K562 (cell line): ENCODE results near the gene MAST1. TPM values are rescaled to one million over a fixed set of nuclear protein-coding genes. Genes with fewer than 3 reads are reported as not detected.

Source experiments
- BHLHE40 ChIP-seq: IDR thresholded peaks from 2 replicates; pipeline ENCODE4 v1.6.1; 2011; ENCODE audit warnings: low read length, improper control_type of control experiment
- CLOCK ChIP-seq: fragments of 250-450 bp; sonication (Bioruptor Pico); IDR thresholded peaks from 2 replicates; pipeline ENCODE4 v1.4.0; 2020; ENCODE audit warnings: mild to moderate bottlenecking, moderate library complexity, borderline replicate concordance
- FOXK1 ChIP-seq: sonication (generic); formaldehyde crosslinking; IDR thresholded peaks from 2 replicates; pipeline ENCODE4 v1.8.0; 2022; ENCODE audit warnings: missing genetic modification reagents, mild to moderate bottlenecking, borderline replicate concordance
- HDAC6 ChIP-seq: IDR thresholded peaks from 2 replicates; pipeline ENCODE4 v1.6.1; 2012; ENCODE audit warnings: low read depth, mild to moderate bottlenecking, control low read depth, inconsistent platforms, low read length, moderate library complexity
- HLTF ChIP-seq: fragments of 450-650 bp; IDR thresholded peaks from 2 replicates; pipeline ENCODE4 v1.6.1; 2016
- MYNN ChIP-seq, 2 experiments: sonication (generic); formaldehyde crosslinking in 1 of 2; IDR thresholded peaks; 2 replicates each; pipeline versions ENCODE4 v1.5.0 to v1.6.1; 2016 to 2020; ENCODE audit warnings: antibody characterized with exemption in 1 of 2, missing genetic modification reagents in 1 of 2
- NFRKB ChIP-seq: fragments of 450-650 bp; IDR thresholded peaks from 2 replicates; pipeline ENCODE4 v1.6.1; 2016; ENCODE audit warnings: low read depth
- PCBP2 ChIP-seq: fragments of 200-400 bp; formaldehyde crosslinking; IDR thresholded peaks from 2 replicates; pipeline ENCODE4 v1.6.1; 2018; ENCODE audit warnings: low read length, low read depth, mild to moderate bottlenecking, moderate library complexity; ENCODE audit not compliant: poor library complexity, severe bottlenecking
- SP1 ChIP-seq: sonication (generic); formaldehyde crosslinking; IDR thresholded peaks from 2 replicates; pipeline ENCODE4 v1.8.1; 2022; ENCODE audit warnings: mild to moderate bottlenecking, missing genetic modification reagents
- SRF ChIP-seq, 2 experiments: fragments of 250-450, 450-650 bp in 1 of 2; sonication (Bioruptor Pico) in 1 of 2; sonication (generic) in 1 of 2; formaldehyde crosslinking; IDR thresholded peaks; 2 replicates each; pipeline versions ENCODE4 v1.5.0 to v1.5.1; 2020 to 2022; ENCODE audit warnings: mild to moderate bottlenecking in 1 of 2, missing genetic modification reagents in 1 of 2
- TAF9B ChIP-seq: fragments of 450-650 bp; IDR thresholded peaks from 2 replicates; pipeline ENCODE4 v1.6.1; 2018; ENCODE audit warnings: mild to moderate bottlenecking; ENCODE audit not compliant: partially characterized antibody
- TSHZ1 ChIP-seq: fragments of 250-450 bp; sonication (Bioruptor Pico); IDR thresholded peaks from 2 replicates; pipeline ENCODE4 v1.4.0; 2020; ENCODE audit warnings: mild to moderate bottlenecking, moderate library complexity
- USF2 ChIP-seq: sonication (generic); formaldehyde crosslinking; IDR thresholded peaks from 2 replicates; pipeline ENCODE4 v1.5.0; 2020; ENCODE audit warnings: missing genetic modification reagents
- ZBTB1 ChIP-seq: sonication (generic); formaldehyde crosslinking; IDR thresholded peaks from 2 replicates; pipeline ENCODE4 v1.8.1; 2023; ENCODE audit warnings: missing genetic modification reagents, low read depth, mild to moderate bottlenecking, borderline replicate concordance
- ZBTB33 ChIP-seq: sonication (generic); formaldehyde crosslinking; IDR thresholded peaks from 2 replicates; pipeline ENCODE4 v1.8.1; 2023; ENCODE audit warnings: mild to moderate bottlenecking, missing genetic modification reagents
- ZNF224 ChIP-seq: sonication (generic); formaldehyde crosslinking; IDR thresholded peaks from 2 replicates; pipeline ENCODE4 v1.8.0; 2022; ENCODE audit warnings: mild to moderate bottlenecking, missing genetic modification reagents
- ZNF780A ChIP-seq: fragments of 250-450 bp; sonication (Bioruptor Pico); IDR thresholded peaks from 2 replicates; pipeline ENCODE4 v1.5.0; 2021; ENCODE audit warnings: mild to moderate bottlenecking
- polyA plus RNA-seq, 8 experiments: library from polyadenylated mRNA; depleted of rRNA in 4 of 8; stranded (reverse) in 5 of 8; unstranded in 3 of 8; fragments of >200 nt; fragmentation: Nextera tagmentation in 2 of 8; fragmentation: Illumina TruSeq in 1 of 8; extraction: Ambion mirVana in 2 of 8; extraction: Trizol in 1 of 8; gene quantifications; 2 replicates each; pipeline versions ENCODE4 v1.2.1 to v1.2.3, GENCODE V29; 2011 to 2014; ENCODE audit warnings: inconsistent platforms in 1 of 8, missing spikeins in 1 of 8
- total RNA-seq, 7 experiments: library from RNA; depleted of rRNA in 6 of 7; stranded (reverse); fragments of >200 nt in 6 of 7; fragmentation: Illumina TruSeq in 2 of 7; extraction: Trizol in 2 of 7; gene quantifications; 2 replicates each; pipeline versions ENCODE4 v1.2.1 to v1.2.3, GENCODE V29; 2011 to 2021; ENCODE audit warnings: low replicate concordance in 1 of 7

The MAST1 gene
- total and polyA plus RNA-seq, 9 of the 15 experiments (the other 6 are each of a cell fraction or from before 2014, with no cell fraction given), result 0.48 to 10.3 (median 3.9) TPM

- TF ChIP-seq ZBTB1 (0 out of 2 replicates have a peak, but pooled peaks have one; percentile 22), BHLHE40 (peak; percentile 95), FOXK1 (no peak), TSHZ1 (CRISPR knock-in tag) (no peak), ZNF224 (CRISPR knock-in tag) (no peak), NFRKB (0 out of 2 replicates have a peak, but pooled peaks have one; percentile 78), SRF (CRISPR knock-in tag; IDR thresholded peaks at IDR 0.05) (no peak; a peak in 1 of 4 replicates), ZNF780A (no peak), SP1 (CRISPR knock-in tag) (0 out of 2 replicates have a peak, but pooled peaks have one; percentile 48), ZBTB33 (CRISPR knock-in tag) (no peak), HLTF (no peak), USF2 (CRISPR knock-in tag) (no peak), HDAC6 (no peak), MYNN (IDR thresholded peaks at IDR 0.05) (peak; percentile 45; the same call in 1 of the 2 replicates), MYNN (CRISPR knock-in tag; IDR thresholded peaks at IDR 0.05) (no peak), PCBP2 (no peak), CLOCK (no peak), TAF9B (peak; percentile 81)
Measured at GRCh38 chr19:12886969-12887747, 48.8 kb downstream of the MAST1 start, which contains the start of gene KLF1 (continued).
